ENCODE measurements around the gene S100A6.

GRCh38 chr1:153490272-153491051, 45.3 kb downstream of the S100A6 start:
- TF ChIP-seq EZH2 (IDR thresholded peaks at IDR 0.05; ENCODE audit: low read length, unreplicated experiment) (no peak), CTCF (conservative IDR thresholded peaks at IDR 0.05; ENCODE audit: low read depth, low read length) (no peak)
